ENCODE data around the gene ROBO1.

- TF ChIP-seq RBBP5 (IDR thresholded peaks at IDR 0.05; ENCODE audit: borderline replicate concordance, low read depth, low read length): no peak
- no peak for TF ChIP-seq CEBPB (IDR thresholded peaks at IDR 0.05; ENCODE audit: low read depth, low read length)
- TF ChIP-seq CTCF (IDR thresholded peaks at IDR 0.05; ENCODE audit: control extremely low read depth in 1 of 3, insufficient read depth in 1 of 3, low read depth in 1 of 3, low read length in 3 of 3): no peak
- no peak for TF ChIP-seq EP300 (IDR thresholded peaks at IDR 0.05; ENCODE audit: borderline replicate concordance in 1 of 2, low read depth in 2 of 2, low read length in 2 of 2)
- TF ChIP-seq POLR2A (IDR thresholded peaks at IDR 0.05; ENCODE audit: control extremely low read depth in 1 of 2, low read depth in 2 of 2, low read length in 2 of 2): no peak
- TF ChIP-seq USF2 (IDR thresholded peaks at IDR 0.05; ENCODE audit: low read length): no peak
- no peak for TF ChIP-seq SUZ12 (IDR thresholded peaks at IDR 0.05; ENCODE audit: low read length)
Measured at GRCh38 chr3:79028916-79029315, 738.9 kb downstream of the ROBO1 start.
